Left lung (tissue), 10 donors: ENCODE data around the gene F13B. TPM values are rescaled to one million over a fixed set of nuclear protein-coding genes. Genes with fewer than 3 reads are reported as not detected.

Source experiments
- ATAC-seq: fragments of 200-7000 bp; cut with Tn5 transposase; one replicate; pipeline ENCODE4 v1.9.1; 2020; ENCODE audit warnings: moderate library complexity
- DNase-seq, 4 donors: peaks; one replicate each; pipeline ENCODE4 v3.0.0-alpha.2; 2013 to 2020
- H3K27ac ChIP-seq, 2 donors: fragments of 200-600 bp; sonication (generic) in 1 of 2; one replicate each; pipeline versions ENCODE4 v1.5.0 to v1.8.0; 2020 to 2021
- H3K27me3 ChIP-seq, 2 donors: fragments of 200-600 bp; sonication (generic) in 1 of 2; one replicate each; pipeline versions ENCODE4 v1.5.0 to v1.8.0; 2020 to 2021
- H3K36me3 ChIP-seq, 2 donors: fragments of 200-600 bp; sonication (generic) in 1 of 2; one replicate each; pipeline versions ENCODE4 v1.5.0 to v1.8.0; 2020 to 2021
- H3K4me1 ChIP-seq, 2 donors: fragments of 200-600 bp; one replicate each; pipeline ENCODE4 v1.8.0; 2021
- H3K4me3 ChIP-seq, 2 donors: fragments of 200-600 bp; sonication (generic) in 1 of 2; one replicate each; pipeline versions ENCODE4 v1.5.0 to v1.8.0; 2020 to 2021; ENCODE audit warnings: mild to moderate bottlenecking in 1 of 2
- H3K9me3 ChIP-seq, 2 donors: fragments of 200-600 bp; sonication (generic) in 1 of 2; one replicate each; pipeline versions ENCODE4 v1.5.0 to v1.8.0; 2020 to 2021
- CTCF ChIP-seq, 2 donors: fragments of 200-600 bp; sonication (generic) in 1 of 2; IDR thresholded peaks; one replicate each; pipeline versions ENCODE4 v1.5.0 to v1.8.0; 2021; ENCODE audit warnings: antibody characterized with exemption in 2 of 2
- intact Hi-C, 2 donors: fragments of 100-400 bp; cut with DNase I; formaldehyde crosslinking; loops; one replicate each; pipeline versions ENCODE4 v1.11.2 to v1.14.2; 2022
- polyA plus RNA-seq, 6 donors: library from polyadenylated mRNA; unstranded; fragments of 120-200 nt; gene quantifications; one replicate each; pipeline ENCODE4 v1.2.1, GENCODE V29; 2013; ENCODE audit not compliant: insufficient read length in 6 of 6
- total RNA-seq, 2 donors: library from RNA; stranded (reverse); fragmentation: NEBNext Ultra II Directional; extraction: Animal tissue kit (Norgen Biotek cat#: 25700); gene quantifications; one replicate each; pipeline ENCODE4 v1.2.1, GENCODE V29; 2021
- donor health status: DM: no; HTN: yes; CAD: no.
- donor health status: DM: no; HTN: no; CAD: no.

Gene F13B
- total and polyA plus RNA-seq, 8 donors, result 0.07 to 0.10 (median 0.08) TPM; not detected in 5

DNA sequence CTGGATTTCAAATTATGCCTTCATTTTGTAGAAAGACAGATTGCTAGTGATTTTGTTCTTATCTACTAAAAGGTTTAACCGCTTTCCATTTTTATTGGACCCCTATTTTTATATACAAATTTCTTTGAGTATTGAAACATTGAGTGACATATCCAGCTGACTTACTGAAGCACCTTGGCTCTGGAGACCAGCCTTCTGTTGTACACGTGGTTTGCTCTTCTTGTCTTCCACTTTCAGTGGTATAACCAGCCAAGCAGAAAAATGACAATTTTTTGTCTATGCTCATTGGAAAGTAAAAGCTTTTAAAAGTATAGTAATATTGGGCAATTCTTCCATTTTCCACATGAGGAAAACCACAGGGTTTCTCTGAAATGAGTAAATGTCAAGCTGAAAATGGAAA lies 4.4 kb downstream of the F13B start:
- Histone ChIP-seq H3K27me3 (no peaks in the 10 kb centered on the region), H3K27ac (no peak overlapping the region), H3K4me3 (no peak overlapping the region), H3K36me3 (no peaks in the 10 kb centered on the region), H3K4me1 (no peaks in the 10 kb centered on the region), H3K9me3 (no peaks in the 10 kb centered on the region)
- TF ChIP-seq CTCF (IDR thresholded peaks at IDR 0.05), result no peak
- no peak for ATAC-seq
- intact Hi-C loops, result no loop called here
- no peak for DNase-seq

GRCh38 chr1:197049100-197049499 lies 18.0 kb downstream of the F13B start:
- no peaks in the 10 kb centered on the region for H3K4me1 ChIP-seq
- ATAC-seq (no peak), DNase-seq (no peak)
- no peaks in the 10 kb centered on the region for H3K36me3 ChIP-seq
- no peak overlapping the region for H3K4me3 ChIP-seq
- no peak for TF ChIP-seq CTCF (IDR thresholded peaks at IDR 0.05)
- H3K27me3 ChIP-seq, result no peaks in the 10 kb centered on the region
- no peaks in the 10 kb centered on the region for H3K9me3 ChIP-seq
- H3K27ac ChIP-seq, result no peak overlapping the region
- intact Hi-C loops, result no loop called here

DNA sequence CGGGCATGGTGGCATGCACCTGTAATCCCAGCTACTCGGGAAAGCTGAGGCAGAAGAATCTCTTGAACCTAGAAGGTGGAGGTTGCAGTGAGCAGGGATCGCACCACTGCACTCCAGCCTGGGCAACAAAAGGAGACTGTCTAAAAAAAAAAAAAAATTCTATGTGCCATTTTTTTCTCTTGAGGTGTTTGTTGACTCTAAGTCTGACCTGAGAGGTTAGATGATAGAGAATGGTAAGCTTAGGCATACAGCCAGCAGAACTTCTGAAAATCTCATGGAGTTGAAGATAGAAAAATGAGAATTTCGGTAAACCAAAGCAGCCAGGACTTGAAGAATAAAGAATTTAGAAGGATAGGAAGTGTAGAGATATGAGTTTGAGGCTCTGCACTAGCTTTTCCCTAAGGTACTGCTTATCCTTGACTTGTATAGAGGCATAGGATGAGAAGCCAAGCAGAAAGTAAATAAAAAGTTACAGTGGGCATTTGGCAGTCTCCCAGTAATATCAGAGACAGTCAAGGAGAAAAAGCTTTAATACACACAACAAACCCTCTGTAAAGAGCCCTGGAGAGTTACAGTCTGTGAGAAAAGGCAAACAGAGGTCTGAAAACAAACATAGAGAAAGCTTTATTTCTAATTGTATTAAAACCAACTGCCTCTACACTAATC lies 24.3 kb downstream of the F13B start:
- intact Hi-C loops, result no loop called here
- DNase-seq (peak in 1 of 4 donors; percentile 21), ATAC-seq (no peak)
- no peaks in the 10 kb centered on the region for H3K9me3 ChIP-seq
- TF ChIP-seq CTCF (IDR thresholded peaks at IDR 0.05), result no peak
- no peaks in the 10 kb centered on the region for H3K36me3 ChIP-seq
- no peak overlapping the region for H3K27ac ChIP-seq
- H3K27me3 ChIP-seq, result no peaks in the 10 kb centered on the region
- H3K4me3 ChIP-seq, result no peak overlapping the region
- H3K4me1 ChIP-seq, result no peaks in the 10 kb centered on the region

DNA sequence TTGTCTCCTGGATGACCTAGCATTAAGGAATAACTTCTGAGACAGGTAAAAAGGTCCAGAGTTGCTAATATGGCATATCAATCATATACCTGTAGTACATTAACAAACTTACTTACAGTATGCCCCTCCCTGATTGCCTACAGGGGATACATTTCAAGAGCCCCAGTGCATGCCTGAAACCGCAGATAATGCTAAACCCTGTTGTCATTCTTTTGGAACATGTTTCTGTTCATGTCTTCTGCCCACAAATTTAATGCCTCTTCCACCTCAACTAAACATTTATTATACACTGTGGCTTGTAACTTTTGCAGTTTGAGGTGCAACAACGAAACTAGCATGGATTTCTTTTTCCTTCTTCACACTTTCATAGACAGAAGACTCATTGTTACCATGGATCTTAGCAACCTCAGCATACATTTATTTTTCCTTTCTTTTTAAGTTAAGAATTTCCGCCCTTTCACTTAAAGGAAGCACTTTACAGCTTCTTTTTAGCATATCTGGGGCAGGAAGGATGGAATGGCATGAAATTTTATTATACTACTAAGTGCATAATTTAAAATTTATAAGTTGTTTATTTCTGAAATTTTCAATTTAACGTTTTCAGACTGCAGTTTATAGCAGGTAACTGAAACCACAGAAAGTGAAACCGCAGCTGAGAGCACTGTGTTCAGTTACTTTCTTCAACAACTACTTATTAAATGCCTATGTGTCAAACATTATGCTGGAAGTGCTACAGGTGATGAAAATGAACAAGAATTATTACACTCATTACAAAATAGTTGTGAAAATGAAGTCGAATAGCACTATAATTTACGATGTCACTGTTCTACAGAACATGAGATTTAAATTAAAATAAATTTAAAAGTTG lies 25.3 kb downstream of the F13B start:
- H3K4me1 ChIP-seq, result no peaks in the 10 kb centered on the region
- DNase-seq, result no peak

More for the DNA sequence above, 25.3 kb downstream of the F13B start:
- intact Hi-C loops, result no loop called here
- Histone ChIP-seq H3K4me3 (no peak overlapping the region), H3K27ac (no peak overlapping the region), H3K27me3 (no peaks in the 10 kb centered on the region), H3K9me3 (no peaks in the 10 kb centered on the region), H3K36me3 (no peaks in the 10 kb centered on the region)
- ATAC-seq, result no peak
- no peak for TF ChIP-seq CTCF (IDR thresholded peaks at IDR 0.05)
